Activated CD4-positive, alpha-beta T cell treated with anti-CD3 and anti-CD28 coated beads, Interleukin-2, Interleukin-6, amounts not matched to agents 100 ng/mL and 50 ng/mL, durations not matched to agents 16 hours and 8 hours (primary cell): ENCODE measurements around the gene KIF26B.
"Not testable (repeated sequence)": the region's sequence is repeated elsewhere in the genome, so short reads cannot be mapped to it uniquely, and the experiment has no call there.

ENCODE experiments used
- DNase-seq: peaks from one replicate; pipeline ENCODE4 v3.0.0-alpha.2; 2020

KIF26B gene

GRCh38 chr1:245715970-245716369 lies 561.2 kb downstream of the KIF26B start:
- no peak for DNase-seq

GRCh38 chr1:245716561-245716960 lies 561.8 kb downstream of the KIF26B start:
- no peak for DNase-seq

- DNase-seq: no peak
Observed at GRCh38 chr1:245717611-245718010, 562.8 kb downstream of the KIF26B start.

- no peak for DNase-seq
Observed at GRCh38 chr1:245718123-245718522, 563.3 kb downstream of the KIF26B start.

- DNase-seq: no peak
Observed at GRCh38 chr1:245718951-245719350, 564.2 kb downstream of the KIF26B start.

GRCh38 chr1:245721488-245721887 lies 566.7 kb downstream of the KIF26B start:
- no peak for DNase-seq

GRCh38 chr1:245728035-245728434 lies 573.2 kb downstream of the KIF26B start:
- not testable (repeated sequence) for DNase-seq

- DNase-seq: no peak
Observed at GRCh38 chr1:245730801-245731200, 576.0 kb downstream of the KIF26B start.

GRCh38 chr1:245740336-245740735 lies 585.6 kb downstream of the KIF26B start:
- DNase-seq: not testable (repeated sequence)

GRCh38 chr1:245742896-245743295 lies 588.1 kb downstream of the KIF26B start:
- no peak for DNase-seq

GRCh38 chr1:245748240-245748639 lies 593.5 kb downstream of the KIF26B start:
- no peak for DNase-seq

GRCh38 chr1:245748646-245749045 lies 593.9 kb downstream of the KIF26B start:
- DNase-seq: no peak

- DNase-seq: no peak
Observed at GRCh38 chr1:245749053-245749452, 594.3 kb downstream of the KIF26B start.

- no peak for DNase-seq
Observed at GRCh38 chr1:245750261-245750660, 595.5 kb downstream of the KIF26B start.

- DNase-seq: no peak
Observed at GRCh38 chr1:245751116-245751515, 596.3 kb downstream of the KIF26B start.

- no peak for DNase-seq
Observed at GRCh38 chr1:245751726-245752470, 597.1 kb downstream of the KIF26B start.

GRCh38 chr1:245752561-245752960 lies 597.8 kb downstream of the KIF26B start:
- no peak for DNase-seq

- no peak for DNase-seq
Observed at GRCh38 chr1:245753807-245754206, 599.0 kb downstream of the KIF26B start.

- no peak for DNase-seq
Observed at GRCh38 chr1:245754463-245754961, 599.7 kb downstream of the KIF26B start.
